Hematopoietic multipotent progenitor cell treated with erythropoietin and hydrocortisone succinate and interleukin-3 and kit ligand, for 15 days (in vitro differentiated cells): Measurements from ENCODE around the gene DNAL4.

ENCODE experiments used
- DNase-seq: peaks from one replicate; pipeline ENCODE4 v3.0.0-alpha.2; 2015; ENCODE audit warnings: low spot score

DNAL4 gene

GRCh38 chr22:38784856-38785255 is 9.1 kb downstream of the DNAL4 start:
- no peak for DNase-seq

- no peak for DNase-seq
Measured at GRCh38 chr22:38784035-38784434, 9.9 kb downstream of the DNAL4 start.

GRCh38 chr22:38783095-38783615 is 10.8 kb downstream of the DNAL4 start:
- no peak for DNase-seq

- no peak for DNase-seq
Measured at GRCh38 chr22:38782402-38783094, 11.4 kb downstream of the DNAL4 start.

- no peak for DNase-seq
Measured at GRCh38 chr22:38781033-38781432, 12.9 kb downstream of the DNAL4 start.

- DNase-seq: no peak
Measured at GRCh38 chr22:38777087-38777671, 16.8 kb downstream of the DNAL4 start.

GRCh38 chr22:38776086-38776485 is 17.9 kb downstream of the DNAL4 start:
- no peak for DNase-seq

- DNase-seq: no peak
Measured at GRCh38 chr22:38775656-38776055, 18.3 kb downstream of the DNAL4 start.

GRCh38 chr22:38774496-38775166 is 19.3 kb downstream of the DNAL4 start:
- no peak for DNase-seq

- no peak for DNase-seq
Measured at GRCh38 chr22:38773363-38773946, 20.5 kb downstream of the DNAL4 start.

GRCh38 chr22:38772623-38772873 is 21.4 kb downstream of the DNAL4 start:
- DNase-seq: no peak

GRCh38 chr22:38770257-38770949 is 23.5 kb downstream of the DNAL4 start:
- DNase-seq: no peak

- no peak for DNase-seq
Measured at GRCh38 chr22:38768036-38768435, 25.9 kb downstream of the DNAL4 start.

GRCh38 chr22:38767313-38767712 is 26.6 kb downstream of the DNAL4 start:
- no peak for DNase-seq

GRCh38 chr22:38766076-38766777 is 27.7 kb downstream of the DNAL4 start:
- DNase-seq: peak; percentile 33

GRCh38 chr22:38762551-38762983 is 31.4 kb downstream of the DNAL4 start:
- no peak for DNase-seq

GRCh38 chr22:38761202-38762162 is 32.5 kb downstream of the DNAL4 start:
- DNase-seq: no peak

- DNase-seq: no peak
Measured at GRCh38 chr22:38760477-38761201, 33.3 kb downstream of the DNAL4 start.

- no peak for DNase-seq
Measured at GRCh38 chr22:38759005-38759404, 34.9 kb downstream of the DNAL4 start.
